22Rv1 (cell line): Measurements from ENCODE around the gene TMEM183A.

Experiments
- ZFX ChIP-seq: fragments of 450-650 bp; IDR thresholded peaks from 2 replicates; pipeline ENCODE4 v1.6.1; 2017; ENCODE audit warnings: antibody characterized with exemption, borderline replicate concordance
- TF ChIP-seq, protein P1 (sequence below): fragments of 450-650 bp; IDR thresholded peaks from 2 replicates; pipeline ENCODE4 v1.5.1; 2017; ENCODE audit warnings: mild to moderate bottlenecking

- TF ChIP-seq, protein P1, sequence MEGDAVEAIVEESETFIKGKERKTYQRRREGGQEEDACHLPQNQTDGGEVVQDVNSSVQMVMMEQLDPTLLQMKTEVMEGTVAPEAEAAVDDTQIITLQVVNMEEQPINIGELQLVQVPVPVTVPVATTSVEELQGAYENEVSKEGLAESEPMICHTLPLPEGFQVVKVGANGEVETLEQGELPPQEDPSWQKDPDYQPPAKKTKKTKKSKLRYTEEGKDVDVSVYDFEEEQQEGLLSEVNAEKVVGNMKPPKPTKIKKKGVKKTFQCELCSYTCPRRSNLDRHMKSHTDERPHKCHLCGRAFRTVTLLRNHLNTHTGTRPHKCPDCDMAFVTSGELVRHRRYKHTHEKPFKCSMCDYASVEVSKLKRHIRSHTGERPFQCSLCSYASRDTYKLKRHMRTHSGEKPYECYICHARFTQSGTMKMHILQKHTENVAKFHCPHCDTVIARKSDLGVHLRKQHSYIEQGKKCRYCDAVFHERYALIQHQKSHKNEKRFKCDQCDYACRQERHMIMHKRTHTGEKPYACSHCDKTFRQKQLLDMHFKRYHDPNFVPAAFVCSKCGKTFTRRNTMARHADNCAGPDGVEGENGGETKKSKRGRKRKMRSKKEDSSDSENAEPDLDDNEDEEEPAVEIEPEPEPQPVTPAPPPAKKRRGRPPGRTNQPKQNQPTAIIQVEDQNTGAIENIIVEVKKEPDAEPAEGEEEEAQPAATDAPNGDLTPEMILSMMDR, result no peak
- no peak for TF ChIP-seq ZFX
These were observed 38.8 kb downstream of the TMEM183A start for GRCh38 chr1:203045821-203046594.
